C4-2B (cell line): Measurements from ENCODE around the gene USP49.

ENCODE experiments used
- H3K27ac ChIP-seq: fragments of 450-650 bp; 2 replicates; pipeline ENCODE4 v1.5.1; 2017
- CTCF ChIP-seq: fragments of 450-650 bp; conservative IDR thresholded peaks from 2 replicates; pipeline ENCODE4 v1.5.1; 2017; ENCODE audit warnings: mild to moderate bottlenecking
- ZFX ChIP-seq: fragments of 450-650 bp; IDR thresholded peaks from 2 replicates; pipeline ENCODE4 v1.6.1; 2017

The USP49 gene

GRCh38 chr6:41778895-41779294 is 116.3 kb downstream of the USP49 start:
- H3K27ac ChIP-seq: peak overlapping the region; percentile 80
- TF ChIP-seq ZFX: no peak
- TF ChIP-seq CTCF: no peak

- no peak overlapping the region for H3K27ac ChIP-seq
- TF ChIP-seq CTCF (no peak), ZFX (no peak)
Observed at GRCh38 chr6:41777551-41778285, 117.5 kb downstream of the USP49 start.

GRCh38 chr6:41775293-41775882 is 119.8 kb downstream of the USP49 start:
- no peak for TF ChIP-seq ZFX
- no peak for TF ChIP-seq CTCF

GRCh38 chr6:41774841-41775240 is 120.3 kb downstream of the USP49 start:
- no peak overlapping the region for H3K27ac ChIP-seq
- no peak for TF ChIP-seq CTCF
- no peak for TF ChIP-seq ZFX

More at GRCh38 chr6:41775293-41775882, 119.8 kb downstream of the USP49 start:
- H3K27ac ChIP-seq: no peak overlapping the region

GRCh38 chr6:41771058-41771983 is 123.9 kb downstream of the USP49 start:
- no peak for TF ChIP-seq CTCF
- no peak for TF ChIP-seq ZFX
- no peak overlapping the region for H3K27ac ChIP-seq

- TF ChIP-seq CTCF (no peak), ZFX (no peak)
- H3K27ac ChIP-seq: no peak overlapping the region
Observed at GRCh38 chr6:41770381-41771057, 124.7 kb downstream of the USP49 start.
